ENCODE results near the gene ZNF420. TPM values are rescaled to one million over a fixed set of nuclear protein-coding genes. Genes with fewer than 3 reads are reported as not detected.
"Not testable (repeated sequence)": the region's sequence is repeated elsewhere in the genome, so short reads cannot be mapped to it uniquely, and the experiment has no call there.

The ZNF420 gene
- total RNA-seq, 3 donors from 2014 or later, result 2.3 to 14.5 (median 6.9) TPM

- no peak for TF ChIP-seq CTCF (IDR thresholded peaks at IDR 0.05)
- DNase-seq (no peak), ATAC-seq (no peak)
- H3K4me3 ChIP-seq, result no peak overlapping the region
- H3K36me3 ChIP-seq (ENCODE audit: low read depth), result no peaks in the 10 kb centered on the region
- peaks cover 20% of the 10 kb centered on the region for H3K9me3 ChIP-seq
- intact Hi-C loops (cut with DNase I, micrococcal nuclease), result no loop called here
- H3K4me1 ChIP-seq (ENCODE audit: low read depth), result peaks cover 2% of the 10 kb centered on the region
These were observed 4.1 kb upstream of the ZNF420 start for GRCh38 chr19:37074111-37074510.

GRCh38 chr19:37074819-37075362, 3.3 kb upstream of the ZNF420 start:
- no peaks in the 10 kb centered on the region for H3K36me3 ChIP-seq (ENCODE audit: low read depth)
- DNase-seq (no peak), ATAC-seq (no peak)
- no peak for TF ChIP-seq CTCF (IDR thresholded peaks at IDR 0.05)
- H3K4me3 ChIP-seq, result no peak overlapping the region
- H3K9me3 ChIP-seq, result peaks cover 12% of the 10 kb centered on the region
- peaks cover 6% of the 10 kb centered on the region for H3K4me1 ChIP-seq (ENCODE audit: low read depth)
- intact Hi-C loops (cut with DNase I, micrococcal nuclease), result no loop called here

- ATAC-seq; intact Hi-C loops (cut with DNase I, micrococcal nuclease); H3K4me3 ChIP-seq; H3K4me1 ChIP-seq (ENCODE audit: low read depth); H3K36me3 ChIP-seq (ENCODE audit: low read depth); H3K9me3 ChIP-seq; DNase-seq: not testable (repeated sequence)
These were observed 1.7 kb upstream of the ZNF420 start for GRCh38 chr19:37076524-37076923.

GRCh38 chr19:37077501-37077933, 716 bp upstream of the ZNF420 start:
- H3K9me3 ChIP-seq, result peaks cover 14% of the 10 kb centered on the region
- no peak for TF ChIP-seq CTCF (IDR thresholded peaks at IDR 0.05)
- H3K36me3 ChIP-seq (ENCODE audit: low read depth), result no peaks in the 10 kb centered on the region
- DNase-seq (no peak), ATAC-seq (no peak)
- H3K4me3 ChIP-seq, result peak overlapping the region; percentile 65
- intact Hi-C loops (cut with DNase I, micrococcal nuclease), result no loop called here
- peaks cover 6% of the 10 kb centered on the region for H3K4me1 ChIP-seq (ENCODE audit: low read depth)

GRCh38 chr19:37078717-37079032, 442 bp downstream of the ZNF420 start:
- Histone ChIP-seq H3K9me3 (peaks cover 25% of the 10 kb centered on the region), H3K4me1 (ENCODE audit: low read depth) (peaks cover 6% of the 10 kb centered on the region), H3K36me3 (ENCODE audit: low read depth) (no peaks in the 10 kb centered on the region), H3K4me3 (peak overlapping the region; percentile 65)
- intact Hi-C loops (cut with DNase I, micrococcal nuclease), result no loop called here
- DNase-seq (no peak), ATAC-seq (no peak)
- no peak for TF ChIP-seq CTCF (IDR thresholded peaks at IDR 0.05)

- Histone ChIP-seq H3K9me3 (peaks cover 30% of the 10 kb centered on the region), H3K4me3 (no peak overlapping the region), H3K36me3 (ENCODE audit: low read depth) (no peaks in the 10 kb centered on the region), H3K4me1 (ENCODE audit: low read depth) (peaks cover 6% of the 10 kb centered on the region)
- DNase-seq (no peak), ATAC-seq (no peak)
- intact Hi-C loops (cut with DNase I, micrococcal nuclease), result no loop called here
- no peak for TF ChIP-seq CTCF (IDR thresholded peaks at IDR 0.05)
These were observed 1.0 kb downstream of the ZNF420 start for GRCh38 chr19:37079238-37079637.

Measured in mucosa of descending colon (tissue), 3 donors.